ENCODE data around the gene SULT4A1. TPM values are rescaled to one million over a fixed set of nuclear protein-coding genes. Genes with fewer than 3 reads are reported as not detected.

Gene SULT4A1
- total RNA-seq, 1 experiment from 2014 or later, result 15.0 TPM

DNA sequence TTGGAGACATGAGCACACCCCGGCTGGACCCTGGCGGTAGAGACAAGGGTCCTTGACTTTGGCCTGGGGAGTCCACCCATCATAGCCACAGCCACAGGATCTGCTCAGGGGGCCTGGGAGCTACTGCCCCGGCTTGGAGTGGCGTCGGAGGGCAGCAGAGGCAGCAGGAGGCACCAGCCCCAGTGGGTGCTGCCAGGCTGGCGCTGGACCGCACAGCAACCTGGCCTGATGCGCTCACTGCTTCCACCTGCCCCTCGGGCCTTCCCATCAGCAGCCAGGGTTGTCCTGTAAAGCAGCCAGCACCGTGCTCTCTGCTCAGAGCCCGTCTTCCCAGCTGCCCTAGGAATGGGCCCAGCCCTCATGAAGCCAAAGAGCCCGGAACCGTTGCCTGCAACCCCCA, 21.9 kb downstream of the SULT4A1 start:
- Histone ChIP-seq H3K9ac (ENCODE audit: extremely low read depth, insufficient read length, low read length) (no peak overlapping the region), H3K18ac (ENCODE audit: insufficient read length, low read depth, low read length) (no peak overlapping the region), H2BK5ac (ENCODE audit: insufficient read length, low read length) (no peak overlapping the region), H3K56ac (ENCODE audit: insufficient read length, low read depth, low read length) (no peak overlapping the region), H3K23ac (ENCODE audit: insufficient read length, low read depth, low read length) (no peak overlapping the region), H4K5ac (ENCODE audit: insufficient read length, low read depth, low read length) (no peak overlapping the region), H3K79me1 (ENCODE audit: insufficient read depth, low read depth, low read length, poor library complexity, severe bottlenecking) (peaks cover 4% of the 10 kb centered on the region), H4K8ac (replicated peaks; ENCODE audit: insufficient read length, low read depth, low read length) (no peak overlapping the region), H3K14ac (ENCODE audit: insufficient read depth, low read length) (no peak overlapping the region; the same call in 1 of the 2 replicates), H3K9me3 (ENCODE audit: control insufficient read depth, low read depth, low read length) (no peaks in the 10 kb centered on the region), H3K79me2 (ENCODE audit: insufficient read depth, low read length) (peaks cover 2% of the 10 kb centered on the region; the same call in 1 of the 2 replicates), H2BK15ac (ENCODE audit: low read depth, low read length) (no peak overlapping the region), H3K4me2 (ENCODE audit: insufficient read depth, insufficient read length, low read length) (no peak overlapping the region), H3K4me1 (ENCODE audit: insufficient read depth, low read length) (no peaks in the 10 kb centered on the region), H2BK120ac (ENCODE audit: low read depth, low read length, poor library complexity, severe bottlenecking) (no peak overlapping the region), H4K91ac (ENCODE audit: insufficient read length, low read depth, low read length) (no peak overlapping the region), H3K23me2 (ENCODE audit: insufficient read length, low read depth, low read length, poor library complexity, severe bottlenecking) (no peaks in the 10 kb centered on the region), H3K27ac (ENCODE audit: insufficient read length, low read depth, low read length) (no peak overlapping the region), H3K4ac (ENCODE audit: low read depth, low read length) (no peak overlapping the region), H3T11ph (ENCODE audit: low read length) (no peak overlapping the region), H4K20me1 (ENCODE audit: control insufficient read depth, insufficient read depth, insufficient read length) (no peaks in the 10 kb centered on the region), H2BK12ac (ENCODE audit: insufficient read length, low read depth, low read length) (no peak overlapping the region), H2AFZ (ENCODE audit: low read length) (no peak overlapping the region), H3K27me3 (ENCODE audit: insufficient read depth, low read length) (no peaks in the 10 kb centered on the region), H2BK20ac (ENCODE audit: low read depth, low read length, poor library complexity, severe bottlenecking) (no peak overlapping the region), H2AK5ac (ENCODE audit: insufficient read length, low read length) (no peak overlapping the region)
- peaks cover 2% of the 10 kb centered on the region; the same call in 1 of the 2 replicates for H3K27me3 Mint-ChIP-seq (ENCODE audit: low read depth)
- no peak overlapping the region for H3K4me3 Mint-ChIP-seq
- DNase-seq, result no peak
- no CpG with 5 or more reads among the region's 13 CpGs for WGBS (ENCODE audit: extremely low coverage, insufficient read length, low lambda C conversion rate)
- H3K36me3 Mint-ChIP-seq (ENCODE audit: insufficient read depth in 1 of 3, low read depth in 3 of 3), result peaks cover 7 to 26% (median 24%) of the 10 kb centered on the region in 3 experiments; a peak in 6 of 7 replicates
- no peaks in the 10 kb centered on the region for H3K9me3 Mint-ChIP-seq
- TF ChIP-seq, protein P1, sequence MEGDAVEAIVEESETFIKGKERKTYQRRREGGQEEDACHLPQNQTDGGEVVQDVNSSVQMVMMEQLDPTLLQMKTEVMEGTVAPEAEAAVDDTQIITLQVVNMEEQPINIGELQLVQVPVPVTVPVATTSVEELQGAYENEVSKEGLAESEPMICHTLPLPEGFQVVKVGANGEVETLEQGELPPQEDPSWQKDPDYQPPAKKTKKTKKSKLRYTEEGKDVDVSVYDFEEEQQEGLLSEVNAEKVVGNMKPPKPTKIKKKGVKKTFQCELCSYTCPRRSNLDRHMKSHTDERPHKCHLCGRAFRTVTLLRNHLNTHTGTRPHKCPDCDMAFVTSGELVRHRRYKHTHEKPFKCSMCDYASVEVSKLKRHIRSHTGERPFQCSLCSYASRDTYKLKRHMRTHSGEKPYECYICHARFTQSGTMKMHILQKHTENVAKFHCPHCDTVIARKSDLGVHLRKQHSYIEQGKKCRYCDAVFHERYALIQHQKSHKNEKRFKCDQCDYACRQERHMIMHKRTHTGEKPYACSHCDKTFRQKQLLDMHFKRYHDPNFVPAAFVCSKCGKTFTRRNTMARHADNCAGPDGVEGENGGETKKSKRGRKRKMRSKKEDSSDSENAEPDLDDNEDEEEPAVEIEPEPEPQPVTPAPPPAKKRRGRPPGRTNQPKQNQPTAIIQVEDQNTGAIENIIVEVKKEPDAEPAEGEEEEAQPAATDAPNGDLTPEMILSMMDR (conservative IDR thresholded peaks at IDR 0.05), result no peak
- H3K4me1 Mint-ChIP-seq, result peaks cover 3 to 8% of the 10 kb centered on the region in 2 experiments
- 0 out of 7 replicates have a peak overlapping the region, but pooled peaks of 2 of the 3 experiments have one; percentile 14 to 36 for H3K27ac Mint-ChIP-seq

Data from H9 (cell line).